NCI-H1417 (cell line): ENCODE data around the gene GALK1.
A peak's percentile ranks its signal among the peaks of the same experiment; 100 is the strongest.

Experiments
- DNase-seq, 3 experiments: peaks; one replicate each; lab custom pipeline; 2025; lab: John Stamatoyannopoulos, UW

The GALK1 gene

DNA sequence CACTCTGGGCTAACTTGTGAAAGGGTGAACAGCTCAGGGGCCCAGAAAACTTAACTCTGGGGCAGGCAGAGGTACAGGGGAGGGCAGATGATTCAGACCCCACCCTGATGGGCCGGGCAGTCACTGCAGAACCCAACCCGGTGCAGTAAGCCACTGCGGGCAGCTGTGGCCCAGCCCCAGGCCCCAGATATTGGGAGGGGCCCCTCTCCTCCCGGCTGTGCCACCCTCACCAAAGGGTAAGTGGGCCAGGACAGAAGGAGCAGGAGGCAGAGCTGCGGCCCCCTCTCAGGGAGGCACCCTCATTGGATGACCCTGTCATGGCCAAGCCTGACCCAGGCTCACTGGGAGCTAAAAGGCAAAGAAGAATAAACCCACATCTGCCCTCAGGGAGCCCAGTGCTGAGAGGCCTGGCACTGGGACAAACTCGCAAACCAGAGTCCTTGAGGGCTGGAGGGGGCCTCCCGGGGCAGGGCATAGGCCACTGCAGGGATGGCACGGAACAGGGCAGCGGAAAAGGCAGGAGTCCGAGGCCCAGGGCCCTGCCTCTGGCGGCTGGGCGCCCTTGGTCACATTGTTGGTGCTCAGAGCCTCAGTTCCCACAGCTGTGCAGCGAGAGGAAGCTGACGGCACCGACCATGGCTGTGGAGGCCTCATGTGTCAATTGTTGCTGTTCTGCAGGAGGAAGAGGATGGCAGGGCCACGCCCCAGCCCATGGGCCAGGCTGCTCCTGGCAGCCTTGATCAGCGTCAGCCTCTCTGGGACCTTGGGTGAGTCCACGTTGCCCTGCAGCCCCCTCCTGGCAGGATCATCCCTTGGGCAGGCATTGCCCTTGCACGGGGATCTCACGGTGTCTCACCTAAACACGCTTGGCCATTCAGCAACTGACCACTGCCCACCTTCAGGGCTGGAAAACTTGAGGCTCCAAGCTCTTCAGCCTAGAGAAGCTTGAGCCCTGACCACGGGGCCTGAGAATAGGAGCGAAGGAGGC lies 40.7 kb downstream of the GALK1 start:
- no peak for DNase-seq

DNA sequence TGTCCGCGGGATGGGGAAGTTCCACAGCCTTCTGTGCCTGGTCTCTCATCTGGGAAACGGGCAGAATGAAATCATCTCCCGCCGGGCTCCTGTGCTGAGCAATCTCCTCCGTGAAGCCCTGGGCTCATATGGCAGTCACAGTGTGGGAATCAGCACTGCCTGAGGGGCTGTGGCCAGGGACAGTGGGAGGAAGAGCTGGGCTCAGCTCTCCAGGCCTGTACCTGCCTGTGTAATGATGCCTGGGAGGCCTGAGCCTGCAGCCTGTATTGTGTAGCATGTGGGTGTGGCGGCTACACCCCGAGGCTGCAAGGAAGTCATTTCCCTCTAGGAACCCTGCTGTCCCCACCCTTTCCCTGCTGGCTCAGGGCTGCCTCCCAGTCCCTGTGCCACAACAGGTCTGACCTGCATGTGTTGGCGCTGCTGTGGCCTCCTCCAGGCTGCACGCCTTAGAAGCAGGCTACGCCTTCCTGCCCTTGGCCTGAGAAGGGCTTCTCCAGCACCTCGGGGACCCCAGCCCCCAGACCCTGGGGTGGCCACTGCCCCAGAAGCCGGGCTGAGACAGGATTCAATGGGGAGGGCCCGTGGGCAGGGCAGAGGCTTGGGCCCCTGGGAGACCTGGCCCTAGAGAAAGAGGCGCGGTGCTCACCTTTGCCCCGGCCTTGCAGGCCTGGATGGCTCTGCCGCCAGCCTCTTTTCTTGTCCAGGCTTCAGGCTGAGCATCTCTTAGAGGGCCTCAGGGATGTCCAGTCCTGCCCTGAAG lies 41.6 kb downstream of the GALK1 start:
- DNase-seq: peak in 2 of 3 experiments; percentile 30 to 46

GRCh38 chr17:75722542-75723095 lies 42.4 kb downstream of the GALK1 start:
- DNase-seq: no peak

DNA sequence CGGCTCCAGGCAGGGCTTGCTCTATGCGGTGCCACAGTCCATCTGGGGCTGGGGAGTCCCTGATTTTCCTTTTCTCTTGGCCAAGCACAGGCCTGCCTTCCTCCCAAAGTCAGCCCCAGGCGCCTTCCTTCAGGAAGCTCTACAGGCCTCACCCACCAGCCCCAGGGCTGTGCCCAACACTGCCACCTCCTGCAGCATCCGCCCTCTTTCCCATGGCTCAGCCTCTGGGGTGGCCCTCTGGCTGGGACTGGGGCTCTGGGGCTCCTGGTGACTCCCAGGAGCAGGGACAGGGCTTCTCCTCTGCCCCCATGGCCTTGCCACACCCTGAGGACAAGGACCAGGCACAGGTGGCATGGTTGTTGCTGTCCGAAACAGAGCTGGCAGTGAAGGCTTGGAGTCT lies 42.9 kb downstream of the GALK1 start:
- no peak for DNase-seq

DNA sequence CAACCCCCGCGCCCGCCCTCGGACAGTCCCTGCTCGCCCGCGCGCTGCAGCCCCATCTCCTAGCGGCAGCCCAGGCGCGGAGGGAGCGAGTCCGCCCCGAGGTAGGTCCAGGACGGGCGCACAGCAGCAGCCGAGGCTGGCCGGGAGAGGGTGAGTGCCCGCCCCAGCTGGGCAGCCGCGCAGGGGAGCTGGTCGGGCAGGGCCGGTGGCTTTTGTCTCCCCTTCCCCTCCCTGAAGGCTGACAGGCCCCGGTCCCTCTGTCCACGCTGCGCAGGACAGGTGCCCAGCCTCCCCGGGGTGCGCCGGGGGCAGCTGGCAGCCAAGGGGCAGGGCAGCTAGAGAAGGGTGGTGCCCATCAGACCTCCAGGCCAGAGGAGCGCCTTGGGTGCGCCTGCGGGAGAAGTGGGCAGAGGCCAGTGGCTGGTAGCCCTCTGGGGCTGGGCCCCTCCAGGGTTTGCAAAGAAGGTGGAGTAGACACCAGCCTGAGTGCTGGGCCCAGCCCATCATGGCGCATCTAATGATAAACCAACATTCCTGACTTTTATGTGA lies 43.5 kb downstream of the GALK1 start:
- DNase-seq: no peak

GRCh38 chr17:75720656-75721462 lies 44.1 kb downstream of the GALK1 start, which contains the start of gene ITGB4:
Gene ITGB4 (plus strand): TSS chr17:75721459. CDS start chr17:75724704, 3,245 bp downstream.
- peak in 2 of 3 experiments; percentile 14 to 18 for DNase-seq

GRCh38 chr17:75719732-75720131 lies 45.3 kb downstream of the GALK1 start:
- no peak for DNase-seq

DNA sequence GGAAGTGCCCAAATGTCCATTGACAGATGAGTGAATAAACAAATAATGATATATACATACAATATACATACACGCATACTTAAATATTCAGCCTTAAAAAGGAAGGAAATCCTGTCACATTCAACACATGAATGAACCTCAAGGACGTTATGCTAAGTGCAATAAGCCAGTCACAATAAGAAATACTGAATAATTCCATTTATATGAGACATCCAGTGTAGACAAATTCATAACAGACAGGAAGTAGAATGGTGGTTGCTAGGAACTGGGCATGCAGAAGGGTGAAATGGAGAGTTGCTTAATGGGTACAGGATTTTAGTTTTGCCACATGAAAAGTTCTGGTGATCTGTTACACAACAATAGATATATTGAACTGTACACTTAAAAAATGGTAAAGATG lies 52.5 kb downstream of the GALK1 start:
- no peak for DNase-seq
